Tibial nerve (tissue), 3 donors: ENCODE results near the gene MORN3.

Source experiments
- POLR2A ChIP-seq, 2 donors: fragments of 450-650 bp; IDR thresholded peaks; one replicate each; pipeline ENCODE4 v1.6.1; 2017; ENCODE audit warnings: antibody characterized with exemption in 2 of 2, mild to moderate bottlenecking in 2 of 2, moderate library complexity in 2 of 2
- TF ChIP-seq, protein P1 (sequence below), 5 experiments: fragments of 200-600 bp in 3 of 5; fragments of 450-650 bp in 2 of 5; sonication (generic) in 3 of 5; IDR thresholded peaks; one replicate each; pipeline ENCODE4 v1.5.1; 2016 to 2019; ENCODE audit warnings: antibody characterized with exemption in 5 of 5, mild to moderate bottlenecking in 3 of 5, moderate library complexity in 2 of 5

DNA sequence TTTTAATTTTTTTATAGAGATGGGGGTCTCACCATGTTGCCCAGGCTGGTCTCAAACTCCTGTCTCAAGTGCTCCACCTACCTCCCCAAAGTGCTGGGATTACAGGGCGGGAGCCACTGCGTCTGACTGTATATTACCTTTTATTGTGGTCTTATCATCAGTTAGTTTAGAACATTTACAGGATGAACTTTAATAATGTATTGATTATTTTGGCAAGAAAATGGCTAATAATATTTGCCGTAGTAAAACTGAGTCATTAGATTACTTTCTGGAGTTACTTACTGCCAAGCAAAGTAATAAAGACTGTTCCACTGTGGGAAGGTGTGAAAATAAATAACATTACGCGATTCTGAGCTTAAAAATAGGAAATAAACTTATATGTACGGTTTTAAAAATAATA is 66.7 kb downstream of the MORN3 start:
- TF ChIP-seq, protein P1, sequence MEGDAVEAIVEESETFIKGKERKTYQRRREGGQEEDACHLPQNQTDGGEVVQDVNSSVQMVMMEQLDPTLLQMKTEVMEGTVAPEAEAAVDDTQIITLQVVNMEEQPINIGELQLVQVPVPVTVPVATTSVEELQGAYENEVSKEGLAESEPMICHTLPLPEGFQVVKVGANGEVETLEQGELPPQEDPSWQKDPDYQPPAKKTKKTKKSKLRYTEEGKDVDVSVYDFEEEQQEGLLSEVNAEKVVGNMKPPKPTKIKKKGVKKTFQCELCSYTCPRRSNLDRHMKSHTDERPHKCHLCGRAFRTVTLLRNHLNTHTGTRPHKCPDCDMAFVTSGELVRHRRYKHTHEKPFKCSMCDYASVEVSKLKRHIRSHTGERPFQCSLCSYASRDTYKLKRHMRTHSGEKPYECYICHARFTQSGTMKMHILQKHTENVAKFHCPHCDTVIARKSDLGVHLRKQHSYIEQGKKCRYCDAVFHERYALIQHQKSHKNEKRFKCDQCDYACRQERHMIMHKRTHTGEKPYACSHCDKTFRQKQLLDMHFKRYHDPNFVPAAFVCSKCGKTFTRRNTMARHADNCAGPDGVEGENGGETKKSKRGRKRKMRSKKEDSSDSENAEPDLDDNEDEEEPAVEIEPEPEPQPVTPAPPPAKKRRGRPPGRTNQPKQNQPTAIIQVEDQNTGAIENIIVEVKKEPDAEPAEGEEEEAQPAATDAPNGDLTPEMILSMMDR (IDR thresholded peaks at IDR 0.05) = no peak
- TF ChIP-seq POLR2A (IDR thresholded peaks at IDR 0.05) = no peak
